GM18909 (cell line): ENCODE measurements around the gene SAPCD2.

Experiments used
- ATAC-seq: cut with Tn5 transposase; IDR thresholded peaks from one replicate; pipeline ENCODE4 v1.9.1; 2021; ENCODE audit warnings: mild to moderate bottlenecking; ENCODE audit not compliant: unreplicated experiment, poor library complexity

The SAPCD2 gene

DNA sequence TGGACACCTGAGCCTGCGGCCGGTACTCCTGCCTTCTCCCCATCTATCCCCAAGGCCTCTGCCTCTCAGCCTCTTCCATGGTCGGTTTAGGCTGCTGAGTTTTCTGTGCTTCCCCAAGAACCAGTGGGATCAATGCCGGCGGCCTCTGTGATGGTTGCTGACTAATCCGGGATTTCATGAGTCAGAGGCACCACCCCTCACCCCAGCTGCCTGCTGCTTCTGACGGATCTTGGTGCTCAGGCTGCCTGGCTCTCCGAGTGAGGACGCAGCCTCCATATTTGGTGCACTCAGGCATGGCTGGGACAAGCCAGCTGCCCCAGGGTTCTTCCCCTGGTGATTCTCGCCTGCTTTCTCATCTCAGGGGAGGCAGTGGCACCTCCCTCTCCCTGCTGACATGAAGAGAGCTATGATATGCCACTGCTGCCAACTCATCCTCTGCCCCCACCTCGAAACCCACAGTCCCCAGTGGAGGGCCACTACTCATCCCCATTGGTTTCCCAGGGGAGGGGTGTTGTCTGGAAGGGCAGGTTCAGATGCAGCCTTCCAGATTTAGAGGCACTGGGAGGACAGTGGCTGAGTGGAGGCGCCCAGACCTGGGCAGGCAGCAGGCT lies 13.1 kb upstream of the SAPCD2 start:
- ATAC-seq, result no peak

DNA sequence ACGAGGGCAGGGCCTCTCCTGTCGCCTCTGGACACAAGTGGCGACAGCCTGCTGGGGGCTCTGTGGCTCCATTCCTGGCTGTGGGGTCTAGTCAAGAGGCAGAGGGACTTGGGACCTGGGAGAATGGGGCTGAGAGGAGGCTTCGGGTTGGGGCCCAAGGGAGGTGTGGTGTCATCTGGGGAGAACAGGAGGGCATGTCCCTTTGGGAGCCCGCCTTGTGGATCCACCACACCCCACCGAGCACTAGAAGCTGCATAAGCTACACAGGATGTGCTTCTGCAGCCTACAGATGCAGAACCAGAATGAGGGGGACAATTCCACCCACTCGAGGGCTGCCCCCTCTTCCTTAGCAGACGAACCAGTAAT lies 12.6 kb upstream of the SAPCD2 start:
- ATAC-seq, result no peak

DNA sequence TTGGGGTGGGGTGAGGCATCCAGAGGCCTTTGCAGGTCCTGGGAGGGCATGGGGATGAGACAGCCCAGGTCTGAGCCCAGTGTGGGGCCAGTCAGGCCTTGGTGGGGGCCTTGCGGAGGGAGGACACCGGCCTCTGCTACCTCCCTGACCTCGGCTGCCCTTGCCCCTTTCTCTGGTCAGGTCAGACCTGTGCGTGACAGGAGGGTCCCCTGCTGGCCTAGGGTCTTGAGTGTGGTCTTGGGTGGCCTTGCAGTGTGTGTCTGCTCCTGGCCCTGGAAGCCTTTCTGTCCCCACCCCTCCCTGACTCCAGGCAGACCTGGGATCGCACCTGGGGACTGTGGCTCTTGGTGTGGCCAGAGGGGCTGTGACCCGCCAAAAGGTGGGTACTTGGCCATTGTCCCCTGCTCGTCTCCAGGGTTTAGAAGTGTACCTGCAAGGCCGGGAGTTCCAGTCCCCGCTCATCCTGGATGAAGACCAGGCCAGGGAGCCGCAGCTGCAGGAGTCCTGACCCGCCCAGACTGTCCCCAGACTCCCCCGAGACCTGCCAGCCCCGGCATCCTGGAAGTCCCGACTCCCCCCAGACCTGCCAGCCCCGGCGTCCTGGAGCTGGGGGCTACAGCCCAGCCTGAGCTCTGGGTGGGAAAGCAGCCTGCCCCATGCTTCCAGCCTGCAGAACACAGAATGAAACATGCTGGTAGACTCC lies 12.0 kb upstream of the SAPCD2 start:
- no peak for ATAC-seq

DNA sequence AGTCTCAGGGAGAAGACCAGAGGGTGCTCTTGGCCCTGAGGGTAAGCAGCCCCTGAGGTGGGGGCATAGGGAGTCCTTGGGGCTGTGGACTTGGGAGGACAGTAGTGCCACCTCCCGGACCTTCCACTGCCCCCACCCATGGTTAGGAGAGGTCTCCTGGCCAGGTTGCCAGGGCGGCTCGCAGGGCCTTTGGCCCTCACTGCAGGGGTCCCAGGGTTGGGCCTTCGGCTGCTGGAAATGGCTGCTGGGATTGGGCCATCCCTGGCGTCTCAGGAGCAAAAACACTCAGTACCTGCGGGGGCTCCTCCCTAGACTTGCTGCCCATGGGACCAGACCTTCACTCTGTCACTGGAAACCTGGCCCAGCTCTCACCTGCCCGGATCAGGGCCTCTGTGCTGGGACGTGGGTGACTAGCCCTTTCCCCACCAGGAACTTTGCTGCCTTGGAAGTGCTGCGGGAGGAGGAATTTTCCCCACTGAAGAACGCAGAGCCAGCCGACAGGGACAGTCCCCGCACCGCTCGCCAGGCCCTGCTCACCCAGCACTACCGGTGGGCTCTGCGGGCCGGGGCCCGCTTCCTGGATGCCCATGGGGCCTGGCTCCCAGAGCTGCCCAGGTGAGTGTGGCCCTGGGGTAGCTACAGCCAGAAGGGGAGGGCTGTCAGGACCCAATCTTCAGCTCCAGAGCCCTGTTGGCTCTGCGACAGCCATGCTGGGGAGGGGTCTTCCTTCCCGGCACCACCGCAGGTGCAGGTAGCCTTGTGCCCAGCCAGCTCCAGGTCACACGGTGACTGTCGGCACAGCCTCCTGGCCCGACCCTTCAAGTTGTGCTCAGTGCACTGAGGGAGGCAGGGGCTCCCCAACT lies 10.1 kb upstream of the SAPCD2 start:
- ATAC-seq, result no peak

DNA sequence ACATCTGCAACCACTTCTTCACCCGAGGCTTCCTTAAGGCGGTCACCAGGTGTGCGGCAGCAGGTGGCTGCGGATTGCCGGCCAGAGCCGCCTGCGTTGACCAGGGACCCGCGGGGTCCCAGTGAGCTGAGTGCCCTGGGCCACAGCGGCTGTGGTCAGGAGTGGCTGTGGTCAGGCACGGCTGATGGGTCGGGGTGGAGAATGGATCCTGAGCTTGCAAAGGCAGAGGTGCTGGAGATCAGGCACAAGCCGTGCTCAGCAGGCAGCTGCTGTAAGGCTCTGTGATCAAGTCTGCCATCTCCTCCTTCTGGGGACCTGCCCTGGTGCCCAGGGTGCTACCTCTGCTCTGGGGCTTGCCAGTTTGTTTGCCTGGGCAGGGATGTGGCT lies 9.0 kb upstream of the SAPCD2 start:
- no peak for ATAC-seq

DNA sequence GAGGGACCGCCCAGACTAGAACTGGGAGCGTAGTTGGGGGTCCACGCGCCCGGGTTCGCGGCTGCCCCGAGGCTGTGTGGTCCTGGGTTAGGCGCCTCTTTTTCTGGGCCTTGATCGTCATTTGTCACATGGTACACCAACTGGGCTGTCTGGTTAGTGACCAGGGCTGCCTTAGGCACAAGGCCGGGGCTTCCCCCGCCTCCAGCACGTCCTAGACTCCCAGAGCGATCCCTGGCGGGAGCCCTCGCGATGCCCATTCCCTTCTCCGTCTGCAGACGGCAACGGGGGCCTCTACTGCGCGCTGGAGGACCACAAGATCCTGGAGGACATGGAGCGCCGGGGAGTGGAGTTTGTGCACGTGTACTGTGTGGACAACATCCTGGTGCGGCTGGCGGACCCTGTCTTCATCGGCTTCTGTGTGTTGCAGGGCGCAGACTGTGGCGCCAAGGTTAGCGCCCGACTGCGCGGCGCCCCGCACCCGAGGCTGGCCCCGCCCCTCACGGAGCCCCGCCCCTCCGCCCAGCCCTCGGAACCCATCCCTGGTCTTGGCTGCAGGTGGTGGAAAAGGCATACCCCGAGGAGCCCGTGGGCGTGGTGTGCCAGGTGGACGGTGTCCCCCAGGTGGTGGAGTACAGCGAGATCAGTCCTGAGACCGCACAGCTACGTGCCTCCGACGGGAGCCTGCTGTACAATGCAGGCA lies 8.5 kb upstream of the SAPCD2 start:
- ATAC-seq, result no peak

DNA sequence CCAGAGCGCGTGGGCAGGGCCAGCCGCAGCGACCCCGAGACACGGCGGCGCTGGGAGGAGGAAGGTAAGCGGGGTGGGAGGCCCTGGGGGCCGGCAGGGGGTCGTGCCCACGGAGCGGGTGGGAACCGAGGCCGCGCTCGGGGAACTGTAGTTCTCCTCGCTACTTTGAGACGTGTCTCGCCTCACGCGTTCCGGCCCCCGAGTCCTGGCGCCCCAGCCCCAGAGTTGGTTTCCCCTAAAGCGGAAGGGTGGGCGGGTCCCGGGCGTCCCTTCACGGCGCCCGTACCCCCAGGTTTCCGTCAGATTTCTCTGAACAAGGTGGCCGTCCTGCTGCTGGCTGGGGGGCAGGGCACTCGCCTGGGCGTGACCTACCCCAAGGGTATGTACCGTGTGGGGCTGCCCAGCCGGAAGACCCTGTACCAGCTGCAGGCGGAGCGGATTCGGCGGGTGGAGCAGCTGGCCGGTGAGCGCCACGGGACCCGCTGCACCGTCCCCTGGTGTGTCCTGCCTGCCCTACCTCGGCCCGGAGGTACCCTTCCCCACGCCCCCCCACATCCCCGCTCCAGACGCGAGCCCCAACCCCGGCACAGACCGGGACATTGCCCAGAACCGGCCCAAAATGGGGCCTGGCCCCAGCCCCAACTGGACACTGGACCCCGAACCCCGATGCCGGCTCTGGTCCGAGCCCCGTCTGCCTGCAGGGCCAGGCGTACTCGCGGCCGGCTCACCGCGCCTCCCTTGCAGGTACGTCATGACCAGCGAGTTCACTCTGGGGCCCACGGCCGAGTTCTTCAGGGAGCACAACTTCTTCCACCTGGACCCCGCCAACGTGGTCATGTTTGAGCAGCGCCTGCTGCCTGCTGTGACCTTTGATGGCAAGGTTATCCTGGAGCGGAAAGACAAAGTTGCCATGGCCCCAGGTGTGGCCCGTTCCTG lies 7.7 kb upstream of the SAPCD2 start:
- peak; percentile 27 for ATAC-seq

DNA sequence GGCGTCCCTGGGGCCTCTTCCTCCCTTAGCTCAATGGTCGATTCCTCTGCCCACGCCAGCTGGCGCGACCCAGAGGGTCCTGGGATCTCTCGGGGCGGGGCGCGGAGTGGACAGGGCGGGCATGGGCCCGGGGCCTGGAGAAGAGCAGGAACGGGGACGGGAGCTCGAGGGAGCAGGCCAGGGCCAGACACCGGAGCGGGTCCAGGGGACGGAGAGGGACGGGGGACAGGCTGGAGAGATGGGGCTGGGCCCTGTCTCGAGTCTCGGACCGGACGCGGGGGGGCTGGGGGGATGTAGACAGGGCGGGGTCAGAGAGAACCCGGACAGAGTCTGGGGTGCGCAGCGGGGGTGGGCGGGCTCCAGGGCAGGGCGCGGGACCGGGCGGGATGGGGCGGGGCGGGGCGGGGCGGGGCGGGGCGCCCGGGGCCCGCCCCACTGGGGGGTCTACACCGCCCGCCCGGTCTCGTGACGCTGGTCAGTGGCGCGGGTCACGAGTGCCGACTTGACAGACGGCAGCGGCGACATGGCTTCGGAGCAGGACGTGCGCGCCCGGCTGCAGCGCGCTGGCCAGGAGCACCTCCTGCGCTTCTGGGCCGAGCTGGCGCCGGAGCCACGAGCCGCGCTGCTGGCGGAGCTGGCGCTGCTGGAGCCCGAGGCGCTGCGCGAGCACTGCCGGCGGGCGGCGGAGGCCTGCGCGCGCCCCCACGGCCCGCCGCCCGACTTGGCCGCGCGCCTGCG lies 6.8 kb upstream of the SAPCD2 start, which contains the start of gene UAP1L1:
TSS of gene UAP1L1 (plus strand) at position 508 of the 738 bp plus-strand sequence. CDS start at position 524, 16 bp downstream.
- peak; percentile 61 for ATAC-seq

DNA sequence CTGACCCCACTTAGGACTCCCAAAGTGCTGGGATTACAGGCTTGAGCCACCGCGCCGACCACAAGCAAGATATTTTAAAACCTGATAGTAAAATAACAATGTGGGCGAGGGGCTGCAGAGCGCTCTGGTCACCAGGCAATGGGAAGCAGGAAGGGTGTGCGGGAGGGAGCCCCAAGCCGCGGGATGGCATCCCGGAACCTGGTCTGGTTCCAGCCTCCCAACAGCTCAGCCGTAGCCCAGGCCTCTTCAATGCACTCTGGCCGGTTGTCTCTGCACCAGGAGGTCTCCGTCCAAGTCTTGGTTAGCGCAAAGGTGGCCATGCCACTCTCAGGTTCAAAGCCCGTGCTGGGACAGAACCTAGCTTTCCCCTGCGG lies 6.3 kb upstream of the SAPCD2 start:
- ATAC-seq, result no peak

DNA sequence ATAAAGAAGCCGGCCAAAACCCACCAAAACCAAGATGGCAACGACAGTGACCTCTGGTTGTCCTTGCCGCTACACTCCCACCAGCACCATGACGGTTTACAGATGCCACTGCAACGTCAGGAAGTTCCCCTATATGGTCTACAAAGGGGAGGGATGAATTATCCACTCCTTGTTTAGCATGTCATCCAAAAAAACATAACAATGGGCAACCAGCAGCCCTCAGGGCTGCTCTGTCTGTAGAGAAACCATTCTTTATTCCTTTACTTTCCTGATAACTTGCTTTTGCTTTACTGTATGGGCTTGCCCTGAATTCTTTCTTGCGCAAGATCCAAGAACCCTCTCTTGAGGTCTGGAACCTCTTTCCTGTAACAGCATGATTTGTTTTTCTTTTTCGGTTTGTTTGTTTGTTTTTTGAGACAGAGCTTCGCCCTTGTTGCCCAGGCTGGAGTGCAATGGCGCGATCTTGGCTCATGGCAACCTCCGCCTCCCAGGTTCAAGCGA lies 5.0 kb upstream of the SAPCD2 start:
- ATAC-seq, result no peak

DNA sequence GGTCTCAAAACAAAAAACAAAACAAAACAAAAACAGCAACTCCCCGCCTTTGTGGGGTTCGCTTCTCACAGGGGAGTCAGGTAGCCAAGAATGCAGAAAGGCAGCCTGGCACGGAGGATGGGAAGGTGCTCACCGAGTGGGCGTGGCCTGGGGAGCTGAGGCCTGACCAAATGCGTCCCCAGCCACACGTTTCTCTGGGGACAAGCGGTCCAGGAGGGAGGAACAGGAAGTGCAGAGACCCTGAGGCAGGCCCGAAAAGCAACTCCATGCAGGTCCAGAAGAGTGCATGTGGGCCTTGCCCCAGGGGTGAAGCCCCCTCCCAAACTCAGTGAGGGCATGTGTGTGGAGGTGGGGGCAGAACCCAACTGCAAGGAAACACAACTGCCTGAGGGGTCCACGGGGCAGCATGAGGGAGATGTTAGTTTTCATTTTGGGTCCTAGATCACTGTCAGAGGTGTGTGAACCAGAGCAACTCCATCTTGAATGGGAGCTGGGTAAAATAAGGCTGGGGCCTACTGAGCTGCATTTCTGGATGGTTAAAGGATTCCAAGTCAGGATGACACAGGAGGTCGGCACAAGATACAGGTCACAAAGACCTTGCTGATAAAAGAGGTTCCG lies 4.4 kb upstream of the SAPCD2 start:
- ATAC-seq, result no peak

DNA sequence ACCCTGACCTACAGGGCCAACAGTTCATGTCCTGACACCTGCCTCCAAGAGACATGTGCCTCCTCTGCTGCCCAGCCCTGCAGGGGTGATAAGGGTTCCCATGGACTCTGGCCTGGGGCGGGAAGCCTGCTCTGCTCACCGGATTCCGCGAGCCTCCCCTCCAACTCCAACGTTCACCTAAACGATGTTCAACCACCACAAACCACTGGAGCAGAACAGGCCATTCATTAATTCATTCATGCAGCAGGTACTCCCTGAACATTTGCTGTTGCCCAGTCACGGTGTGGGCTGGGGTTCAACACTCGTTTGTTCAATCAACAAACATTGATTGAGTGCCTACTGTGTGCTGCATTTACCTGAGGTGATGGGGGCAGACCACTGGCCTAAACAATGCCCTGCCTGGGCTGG lies 3.6 kb upstream of the SAPCD2 start:
- no peak for ATAC-seq

DNA sequence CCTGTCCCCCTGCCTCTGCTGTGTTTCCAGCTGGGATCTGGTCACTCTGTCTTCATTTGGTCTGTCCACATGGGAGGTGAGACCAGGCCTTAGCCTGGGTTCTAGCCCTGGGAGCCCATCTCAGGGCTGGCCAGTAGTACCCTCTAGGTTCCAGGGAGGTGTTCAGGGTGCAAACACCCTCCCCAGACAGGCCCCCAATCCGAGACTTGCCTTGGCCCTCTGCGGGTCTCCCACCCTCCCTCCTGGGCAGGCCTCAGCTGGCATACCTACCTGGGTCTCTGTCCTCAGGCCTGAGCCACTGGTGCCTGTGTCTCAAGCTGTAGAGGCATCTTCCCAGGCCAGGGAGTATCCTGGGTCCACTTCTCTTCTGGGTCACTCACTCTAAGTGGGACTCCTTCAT lies 925 bp upstream of the SAPCD2 start:
- ATAC-seq, result no peak

DNA sequence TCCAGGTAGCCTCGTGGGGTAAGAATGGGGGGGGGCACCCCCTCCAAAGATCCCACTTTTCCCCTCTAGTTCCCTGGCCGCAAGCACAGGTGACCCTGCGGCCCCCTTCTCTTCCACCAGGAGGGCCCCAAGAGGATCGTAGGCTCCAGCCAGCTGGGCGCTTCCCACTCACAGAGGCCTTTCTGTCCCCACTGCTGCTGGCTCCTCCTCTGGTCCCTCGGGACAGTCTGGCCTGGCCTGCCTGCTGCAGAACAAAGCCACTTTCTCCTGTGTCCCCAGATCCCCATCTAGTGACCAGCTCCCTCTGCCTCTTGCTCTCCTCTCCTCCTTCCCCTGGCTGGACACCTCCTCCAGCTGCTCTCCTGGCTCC lies 534 bp upstream of the SAPCD2 start:
- ATAC-seq, result no peak

DNA sequence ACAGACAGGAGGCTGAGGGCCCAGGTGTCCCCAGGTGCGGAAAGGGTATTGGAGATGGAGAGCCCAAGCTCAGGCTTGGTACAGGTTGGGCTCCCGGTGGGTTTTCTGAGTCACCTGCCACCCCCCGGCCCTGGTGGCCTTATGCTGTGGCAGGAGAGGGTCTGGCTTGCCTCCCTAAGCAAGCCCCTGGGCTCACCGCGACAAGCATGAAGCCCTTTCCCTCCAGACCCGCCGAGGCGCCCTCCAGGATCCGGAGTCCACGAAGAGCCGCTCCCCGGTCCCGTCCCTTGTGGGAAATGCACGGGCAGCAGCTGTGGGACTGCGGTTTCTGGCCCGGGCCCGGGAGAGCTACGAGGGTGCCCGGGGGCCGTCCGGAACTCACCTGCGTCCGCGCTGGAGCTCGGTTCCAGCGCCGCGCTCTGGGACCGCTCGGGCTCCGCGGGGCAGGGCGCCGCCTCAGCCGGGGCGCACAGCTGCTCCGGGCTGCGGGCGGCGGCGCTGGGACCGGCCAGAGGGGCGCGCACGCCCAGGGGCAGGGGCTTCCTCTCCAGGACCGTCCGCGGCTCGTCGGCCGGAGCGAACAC lies 757 bp downstream of the SAPCD2 start:
- ATAC-seq, result peak; percentile 11

DNA sequence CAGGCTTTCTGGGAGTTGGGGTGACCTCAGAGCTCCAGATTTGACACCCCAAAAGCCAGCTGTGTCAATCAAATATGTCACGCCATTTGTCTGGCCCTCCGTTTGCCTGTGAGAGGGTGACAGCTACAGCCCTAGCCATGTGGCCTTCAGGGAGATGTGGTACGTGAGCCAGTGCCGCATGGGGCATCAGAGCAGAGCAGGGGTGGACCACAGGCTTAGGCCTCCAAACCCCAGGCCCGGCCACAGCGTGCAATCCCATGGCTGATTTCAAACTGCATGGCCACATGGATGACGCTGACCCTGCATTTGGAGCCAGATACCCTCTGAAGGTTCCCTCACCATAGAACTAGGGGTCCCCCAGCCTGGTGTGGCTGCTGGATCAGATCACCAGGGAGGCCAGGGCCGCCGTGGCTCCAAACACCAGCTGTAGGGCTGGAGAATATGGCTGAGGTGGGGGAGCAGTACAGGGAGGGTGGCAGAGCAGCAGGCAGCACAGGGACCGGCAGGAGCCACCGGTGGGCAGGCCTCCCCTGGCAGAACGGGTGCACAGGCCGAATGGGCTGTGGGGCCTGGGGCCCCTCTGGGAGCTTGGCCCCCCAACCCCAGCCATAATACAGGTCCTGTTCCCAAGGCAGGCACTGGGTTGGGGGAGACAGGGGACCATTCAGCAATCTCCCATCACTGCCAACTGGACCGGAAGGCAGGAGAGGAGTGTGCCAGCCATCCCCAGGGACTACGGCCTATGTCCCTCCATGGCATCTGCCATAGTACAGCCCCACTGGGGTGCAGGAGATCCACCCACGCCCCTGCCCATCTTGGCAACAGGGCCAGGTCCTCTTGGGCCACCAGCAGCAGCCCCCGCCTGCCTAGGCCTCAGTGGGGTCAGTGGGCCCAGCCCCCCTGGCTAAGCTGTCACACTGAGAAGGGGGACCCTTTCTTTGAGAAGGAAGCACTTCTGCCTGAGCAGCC lies 1.5 kb downstream of the SAPCD2 start:
- no peak for ATAC-seq
